Mucosa of rectum (tissue), 2 donors: ENCODE measurements around the gene GDF10.

Source experiments
- H3K27ac ChIP-seq, 2 donors: one replicate each; pipeline ENCODE4 v1.7.0; 2013; ENCODE audit warnings: inconsistent platforms in 2 of 2, low read depth in 2 of 2, low read length in 2 of 2
- H3K27me3 ChIP-seq, 2 donors: one replicate each; pipeline ENCODE4 v1.7.0; 2013; ENCODE audit warnings: low read length in 2 of 2; ENCODE audit not compliant: control insufficient read depth in 2 of 2, insufficient read depth in 2 of 2
- H3K36me3 ChIP-seq, 2 donors: one replicate each; pipeline ENCODE4 v1.7.0; 2013; ENCODE audit warnings: low read length in 2 of 2; ENCODE audit not compliant: control insufficient read depth in 2 of 2, insufficient read depth in 2 of 2
- H3K4me1 ChIP-seq, 2 donors: one replicate each; pipeline ENCODE4 v1.7.0; 2013; ENCODE audit warnings: low read length in 2 of 2, mild to moderate bottlenecking in 1 of 2; ENCODE audit not compliant: control insufficient read depth in 2 of 2, insufficient read depth in 2 of 2
- H3K4me3 ChIP-seq, 2 donors: one replicate each; pipeline ENCODE4 v1.7.0; 2013; ENCODE audit warnings: low read length in 2 of 2
- H3K9ac ChIP-seq, 2 donors: one replicate each; pipeline ENCODE4 v1.7.0; 2013; ENCODE audit warnings: low read length in 2 of 2, low read depth in 1 of 2, mild to moderate bottlenecking in 1 of 2
- H3K9me3 ChIP-seq, 2 donors: one replicate each; pipeline ENCODE4 v1.7.0; 2013; ENCODE audit warnings: low read length in 2 of 2; ENCODE audit not compliant: control insufficient read depth in 2 of 2
- donor health status: healthy.
- donor health status: Normal muscosa, but diverticular disease.

GDF10 gene, protein sequence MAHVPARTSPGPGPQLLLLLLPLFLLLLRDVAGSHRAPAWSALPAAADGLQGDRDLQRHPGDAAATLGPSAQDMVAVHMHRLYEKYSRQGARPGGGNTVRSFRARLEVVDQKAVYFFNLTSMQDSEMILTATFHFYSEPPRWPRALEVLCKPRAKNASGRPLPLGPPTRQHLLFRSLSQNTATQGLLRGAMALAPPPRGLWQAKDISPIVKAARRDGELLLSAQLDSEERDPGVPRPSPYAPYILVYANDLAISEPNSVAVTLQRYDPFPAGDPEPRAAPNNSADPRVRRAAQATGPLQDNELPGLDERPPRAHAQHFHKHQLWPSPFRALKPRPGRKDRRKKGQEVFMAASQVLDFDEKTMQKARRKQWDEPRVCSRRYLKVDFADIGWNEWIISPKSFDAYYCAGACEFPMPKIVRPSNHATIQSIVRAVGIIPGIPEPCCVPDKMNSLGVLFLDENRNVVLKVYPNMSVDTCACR

DNA sequence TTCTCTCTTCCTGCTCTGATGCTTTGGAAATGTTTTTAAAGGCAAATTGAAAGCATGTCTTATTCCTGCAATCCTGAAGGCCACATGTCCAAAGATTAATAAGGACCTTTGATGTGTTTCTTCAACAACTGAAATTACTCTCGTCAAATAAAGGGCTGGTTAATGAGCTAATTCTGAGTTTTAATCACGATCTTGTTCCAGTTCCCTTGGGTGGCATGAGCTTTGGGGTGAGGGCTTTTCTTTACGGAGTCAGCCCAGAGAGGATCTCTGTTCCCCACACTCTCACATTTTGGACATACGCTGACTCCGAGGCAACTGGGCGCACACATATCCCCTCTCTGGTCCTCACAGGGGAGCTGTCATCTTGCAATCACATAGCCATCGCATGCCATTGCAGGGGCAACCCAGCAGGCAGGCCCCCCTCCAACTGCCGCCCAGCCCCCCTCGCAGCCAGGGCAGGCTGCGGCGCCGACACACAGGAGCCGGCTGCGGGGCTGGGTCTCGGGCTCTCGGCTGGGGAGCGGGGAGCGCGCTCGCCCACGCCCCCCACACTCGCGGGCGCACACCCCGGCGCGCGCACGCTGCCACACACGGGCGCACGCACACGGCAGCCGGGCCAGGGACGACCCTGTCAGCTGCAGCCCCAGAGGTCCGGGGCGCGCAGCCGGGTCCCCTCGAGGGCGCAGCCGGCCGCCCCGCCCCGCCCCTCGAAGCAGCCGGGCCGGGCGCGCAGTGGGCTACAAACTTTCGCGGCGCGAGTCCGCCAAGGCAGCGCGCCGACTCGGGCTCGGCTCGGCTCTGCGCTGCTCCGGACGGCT is at the start of gene GDF10:
Gene GDF10, plus strand, starts transcription at position 587 of the 818 bp plus-strand sequence. CDS start 455 bp downstream, outside the sequence.
- no peak within 1 kb of the TSS for H3K27ac ChIP-seq

DNA sequence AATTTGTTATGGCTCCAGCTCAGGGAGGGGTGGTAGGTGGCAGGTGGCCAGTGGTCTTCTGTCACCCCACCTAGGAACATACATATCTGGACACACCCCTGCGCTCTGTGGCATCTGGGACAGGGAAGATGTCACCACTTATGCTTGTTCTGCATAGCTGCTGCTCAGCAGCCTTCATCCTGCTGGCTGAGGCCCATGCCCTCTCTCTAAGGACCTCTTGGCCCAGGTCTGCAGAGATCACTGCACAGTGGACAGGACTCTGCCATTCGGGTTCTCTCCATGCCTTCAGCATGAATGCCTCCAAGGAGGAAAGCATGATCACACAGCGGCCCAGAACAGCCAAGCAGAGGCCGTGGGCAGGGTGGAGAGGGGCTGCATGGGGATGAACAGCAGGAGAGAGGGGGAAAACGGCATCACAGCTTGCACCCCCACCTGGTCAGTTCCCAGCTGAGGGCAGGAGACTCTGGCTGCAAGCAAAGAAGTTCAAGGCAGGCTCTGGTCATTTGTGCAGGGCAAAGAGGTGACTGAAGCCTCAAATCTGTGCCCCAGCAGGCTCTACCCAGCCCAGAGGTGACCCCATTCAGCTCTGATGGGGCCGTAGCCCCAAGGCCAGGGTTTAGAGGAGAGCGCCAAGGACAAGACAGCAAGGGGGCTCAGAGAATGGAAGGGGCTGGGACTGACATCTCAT is 47.8 kb upstream of the GDF10 start:
- Histone ChIP-seq H3K9ac (no peak overlapping the region), H3K4me3 (no peak overlapping the region), H3K36me3 (no peaks in the 10 kb centered on the region), H3K9me3 (no peaks in the 10 kb centered on the region), H3K4me1 (no peaks in the 10 kb centered on the region), H3K27me3 (no peaks in the 10 kb centered on the region), H3K27ac (no peak overlapping the region)

More for the DNA sequence above, at the start of gene GDF10:
- H3K9me3 ChIP-seq, result no peaks in the 10 kb centered on the region
- H3K9ac ChIP-seq, result no peak within 1 kb of the TSS
- no peaks in the 10 kb centered on the region for H3K4me1 ChIP-seq
- peak within 1 kb of the TSS; percentile 31 to 44 for H3K4me3 ChIP-seq
- no peaks in the 10 kb centered on the region for H3K36me3 ChIP-seq
- H3K27me3 ChIP-seq, result peaks cover 15 to 21% of the 10 kb centered on the region in 2 donors

DNA sequence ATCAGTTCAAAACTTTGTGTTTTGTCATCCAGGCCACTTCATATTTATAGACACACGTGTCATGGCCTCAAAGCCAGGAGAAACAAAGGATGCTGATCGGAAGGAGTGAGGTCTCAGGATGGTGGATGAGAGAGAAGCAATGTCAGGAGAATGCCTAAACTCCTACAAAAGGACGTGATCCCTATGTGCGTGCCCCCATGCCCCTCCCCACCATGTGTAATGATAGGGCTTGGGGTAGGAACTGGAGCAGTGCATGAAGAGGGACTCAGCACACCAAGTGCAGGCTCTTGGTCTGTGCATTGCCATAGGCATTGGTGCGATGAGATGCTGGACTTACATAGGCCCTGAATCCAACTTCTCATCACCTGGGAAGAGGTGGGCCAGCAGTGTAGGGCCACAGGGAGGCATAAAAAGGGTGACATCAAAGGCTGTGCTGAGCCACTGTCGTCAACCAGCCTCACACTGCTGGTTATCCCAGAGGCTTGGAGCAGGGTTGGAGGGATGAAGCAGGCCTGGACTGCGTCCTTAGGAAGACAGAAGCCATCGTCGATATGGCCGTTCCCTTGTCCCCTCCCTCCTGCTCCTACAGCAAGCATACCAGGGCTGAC is 46.9 kb upstream of the GDF10 start:
- Histone ChIP-seq H3K36me3 (no peaks in the 10 kb centered on the region), H3K9ac (no peak overlapping the region), H3K4me3 (no peak overlapping the region), H3K4me1 (no peaks in the 10 kb centered on the region), H3K9me3 (no peaks in the 10 kb centered on the region), H3K27ac (no peak overlapping the region), H3K27me3 (no peaks in the 10 kb centered on the region)

DNA sequence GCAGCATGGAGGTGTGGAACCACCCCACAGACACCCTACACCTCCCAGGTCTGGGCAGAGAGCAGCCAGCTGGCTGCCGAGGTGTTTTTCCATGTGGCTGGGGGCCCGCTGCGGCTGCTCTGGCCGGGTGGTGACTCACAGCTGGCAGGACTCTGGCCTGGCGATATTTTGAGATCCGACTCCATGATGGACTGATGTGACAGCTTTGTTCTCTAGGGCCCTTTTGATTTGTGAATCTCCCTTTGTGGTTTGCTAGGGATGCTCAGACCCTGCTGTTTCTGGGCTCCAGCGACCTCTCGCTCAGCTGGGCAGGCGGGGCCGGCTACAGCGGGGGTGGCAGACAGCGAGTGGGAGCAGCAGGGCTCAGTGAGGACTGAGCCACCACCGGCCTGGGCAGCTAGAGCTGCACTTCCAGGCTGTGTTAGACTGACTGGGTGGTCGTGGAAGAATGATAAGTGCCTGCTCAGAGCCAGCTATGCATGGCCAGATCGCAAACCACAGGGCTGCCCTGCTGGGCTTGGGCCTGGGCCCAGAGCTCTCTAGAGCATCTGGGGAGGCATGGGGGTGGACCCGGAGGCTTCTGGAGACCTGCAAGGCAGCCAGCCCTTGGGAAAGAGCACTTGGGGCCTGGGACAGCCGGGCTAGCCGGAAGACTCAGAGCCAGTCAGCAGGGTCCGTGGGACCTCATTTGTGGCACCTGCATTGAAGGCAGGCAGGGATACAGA is 46.2 kb upstream of the GDF10 start:
- Histone ChIP-seq H3K27me3 (no peaks in the 10 kb centered on the region), H3K9me3 (no peaks in the 10 kb centered on the region), H3K4me1 (no peaks in the 10 kb centered on the region), H3K27ac (no peak overlapping the region), H3K36me3 (no peaks in the 10 kb centered on the region), H3K9ac (no peak overlapping the region), H3K4me3 (no peak overlapping the region)

DNA sequence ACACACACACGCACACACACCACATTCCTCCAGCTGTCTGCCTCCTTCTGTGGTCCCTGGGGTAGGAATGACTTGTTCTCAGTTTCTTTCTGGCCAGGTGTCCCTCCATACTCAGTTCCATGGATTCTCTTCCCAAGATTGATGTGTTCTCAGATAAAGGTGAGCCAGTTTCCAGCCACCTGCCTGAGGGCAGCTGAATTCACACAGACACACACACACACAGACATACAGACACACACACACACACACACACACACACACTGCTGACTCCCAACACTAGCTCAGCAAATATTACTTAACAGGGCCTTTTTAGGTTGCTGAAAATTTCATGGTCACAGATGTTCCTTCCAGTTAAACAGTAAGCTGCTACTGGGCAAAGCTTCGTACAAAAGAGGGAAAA is 45.4 kb upstream of the GDF10 start:
- H3K4me1 ChIP-seq, result no peaks in the 10 kb centered on the region

DNA sequence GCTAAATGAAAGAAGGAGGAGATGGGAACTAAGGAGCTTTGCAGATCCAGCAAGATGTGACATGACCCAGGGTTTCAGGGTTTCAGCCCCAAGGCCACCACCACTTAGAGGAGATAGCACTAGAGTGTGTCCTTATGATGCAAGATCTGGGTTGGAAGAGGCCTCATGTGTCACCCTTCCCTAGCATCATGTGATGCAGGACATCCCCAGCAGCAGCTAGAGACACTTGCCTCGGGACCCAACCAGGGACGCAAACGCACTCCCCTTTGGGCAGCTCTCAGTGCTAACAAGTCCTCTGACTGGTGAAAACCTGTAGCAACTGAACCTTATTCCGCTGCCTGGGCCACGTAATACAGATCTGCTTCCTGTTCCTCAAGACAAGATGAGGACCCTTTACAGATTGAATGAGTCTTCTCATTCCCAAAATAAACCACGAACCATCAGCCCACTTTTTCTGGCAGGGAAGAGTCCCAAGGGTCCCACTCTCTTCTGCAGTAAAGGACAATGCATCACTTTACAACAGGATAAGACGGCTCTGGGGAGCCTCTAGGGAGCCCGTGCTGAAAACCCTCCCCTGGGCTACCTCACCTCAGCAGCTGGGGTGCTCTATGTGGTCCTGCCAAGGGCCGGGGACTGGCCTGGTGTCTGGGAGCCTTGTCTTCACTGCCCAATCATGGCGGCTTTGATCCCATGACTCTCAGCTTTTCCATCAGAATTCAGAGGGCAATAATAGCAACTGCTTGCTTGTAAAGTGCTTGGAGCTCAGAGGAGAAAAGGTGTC is 44.8 kb upstream of the GDF10 start:
- Histone ChIP-seq H3K27me3 (no peaks in the 10 kb centered on the region), H3K27ac (no peak overlapping the region), H3K9ac (no peak overlapping the region), H3K4me3 (no peak overlapping the region), H3K4me1 (no peaks in the 10 kb centered on the region), H3K36me3 (no peaks in the 10 kb centered on the region), H3K9me3 (no peaks in the 10 kb centered on the region)

More for the DNA sequence above, 45.4 kb upstream of the GDF10 start:
- Histone ChIP-seq H3K27ac (no peak overlapping the region), H3K9me3 (no peaks in the 10 kb centered on the region), H3K4me3 (no peak overlapping the region), H3K27me3 (no peaks in the 10 kb centered on the region), H3K36me3 (no peaks in the 10 kb centered on the region), H3K9ac (no peak overlapping the region)

DNA sequence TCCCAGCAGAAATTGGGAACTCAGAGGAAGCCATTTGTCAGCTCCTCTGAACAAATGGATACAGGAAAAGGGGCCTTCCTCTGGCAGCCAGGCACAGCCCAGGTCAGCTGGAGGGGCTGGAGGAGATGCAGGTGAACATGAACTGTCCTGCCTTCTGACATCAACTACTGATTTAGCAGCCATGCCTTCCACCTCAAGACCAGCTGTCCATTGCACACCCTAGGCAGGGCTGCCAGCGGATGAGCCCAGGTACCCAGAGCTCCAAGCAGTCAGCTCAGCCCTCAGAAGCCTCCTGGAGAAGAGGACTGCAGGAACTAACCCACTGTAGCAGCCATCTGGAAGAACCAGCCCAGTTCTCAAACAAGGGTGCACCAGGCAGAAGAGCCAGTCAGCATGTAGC is 44.1 kb upstream of the GDF10 start:
- Histone ChIP-seq H3K36me3 (no peaks in the 10 kb centered on the region), H3K9me3 (no peaks in the 10 kb centered on the region), H3K4me3 (no peak overlapping the region), H3K9ac (no peak overlapping the region), H3K27me3 (no peaks in the 10 kb centered on the region), H3K4me1 (no peaks in the 10 kb centered on the region), H3K27ac (no peak overlapping the region)

DNA sequence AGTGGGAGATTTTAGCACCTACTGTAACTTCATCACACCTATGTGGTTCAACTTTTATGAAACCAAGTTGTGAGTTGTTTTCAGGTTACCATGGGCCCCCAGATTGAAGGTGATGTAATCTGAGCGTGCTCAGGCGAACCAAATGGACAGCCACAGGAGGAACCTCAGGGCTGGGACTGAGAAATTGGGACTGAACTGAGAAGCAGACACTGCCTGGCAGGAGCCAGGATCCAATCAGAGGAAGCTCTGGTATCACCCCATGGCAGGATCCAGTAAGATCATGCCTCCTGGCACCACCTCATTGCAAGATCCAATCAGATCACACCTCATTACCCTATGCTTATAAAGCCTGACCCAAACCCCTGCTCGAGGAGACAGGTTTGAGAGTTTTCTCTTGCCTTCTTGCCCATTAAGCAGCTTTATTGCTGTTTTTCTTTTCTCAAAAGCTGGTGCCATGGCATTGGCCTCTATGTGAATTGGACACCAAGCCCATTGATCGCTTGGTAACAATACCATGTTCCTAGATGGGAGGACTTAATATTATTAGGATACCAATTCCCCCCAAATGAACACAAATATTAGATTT is 43.2 kb upstream of the GDF10 start:
- no peaks in the 10 kb centered on the region for H3K4me1 ChIP-seq
- H3K27ac ChIP-seq, result peak overlapping the region in 1 of 2 donors; percentile 50
- no peaks in the 10 kb centered on the region for H3K27me3 ChIP-seq
- no peak overlapping the region for H3K9ac ChIP-seq
- H3K4me3 ChIP-seq, result no peak overlapping the region
- no peaks in the 10 kb centered on the region for H3K36me3 ChIP-seq
- no peaks in the 10 kb centered on the region for H3K9me3 ChIP-seq
